H1 (cell line): Measurements from ENCODE around the gene AUH. TPM values are rescaled to one million over a fixed set of nuclear protein-coding genes. Genes with fewer than 3 reads are reported as not detected.

Experiments used
- EGR1 ChIP-seq: IDR thresholded peaks from 2 replicates; pipeline ENCODE4 v1.6.1; 2011; ENCODE audit warnings: low read depth, low read length, borderline replicate concordance
- polyA plus RNA-seq, 7 experiments: library from polyadenylated mRNA; depleted of rRNA in 3 of 7; stranded (reverse) in 5 of 7; unstranded in 2 of 7; fragments of >200 nt in 5 of 7; fragments of 200-250 nt in 2 of 7; gene quantifications; 1 replicate in 5 of 7; 2 replicates in 1 of 7; 4 replicates in 1 of 7; pipeline versions ENCODE4 v1.2.1 to v1.2.3, GENCODE V29; 2011 to 2013; ENCODE audit warnings: missing spikeins in 2 of 7, mixed read lengths in 2 of 7
- total RNA-seq: library from RNA; stranded (reverse); fragmentation: NEBNext Ultra II Directional; extraction: Animal tissue kit (Norgen Biotek cat#: 25700); gene quantifications from 2 replicates; pipeline ENCODE4 v1.2.1, GENCODE V29; 2021

Gene AUH
- total and polyA plus RNA-seq, 2 of the 8 experiments (the other 6 are each of a cell fraction or from before 2014, with no cell fraction given), result 5.8 to 21.9 TPM

DNA sequence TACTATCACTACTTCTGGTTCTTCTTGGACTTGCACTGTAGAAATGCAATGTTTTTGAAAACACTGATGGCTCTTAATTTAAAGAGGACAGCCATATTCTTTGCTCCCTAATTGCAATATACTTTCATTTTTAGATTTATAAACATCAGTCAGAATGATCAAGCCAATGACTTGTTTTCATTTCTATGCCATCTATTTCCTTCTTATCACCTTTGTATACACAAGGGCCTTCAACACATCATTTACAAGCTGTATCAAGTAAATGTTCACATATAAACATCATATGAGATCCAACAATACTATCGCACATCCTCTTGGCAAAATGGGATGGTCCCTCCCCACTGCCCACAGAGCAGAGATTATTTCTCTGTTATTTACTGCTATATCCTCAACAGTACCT lies 24.9 kb downstream of the AUH start (continued):
- no peak for TF ChIP-seq EGR1
